ENCODE results near the gene TDRD7. TPM values are rescaled to one million over a fixed set of nuclear protein-coding genes. Genes with fewer than 3 reads are reported as not detected.

The TDRD7 gene
- total RNA-seq, 1 donor from 2014 or later: 20.4 TPM

DNA sequence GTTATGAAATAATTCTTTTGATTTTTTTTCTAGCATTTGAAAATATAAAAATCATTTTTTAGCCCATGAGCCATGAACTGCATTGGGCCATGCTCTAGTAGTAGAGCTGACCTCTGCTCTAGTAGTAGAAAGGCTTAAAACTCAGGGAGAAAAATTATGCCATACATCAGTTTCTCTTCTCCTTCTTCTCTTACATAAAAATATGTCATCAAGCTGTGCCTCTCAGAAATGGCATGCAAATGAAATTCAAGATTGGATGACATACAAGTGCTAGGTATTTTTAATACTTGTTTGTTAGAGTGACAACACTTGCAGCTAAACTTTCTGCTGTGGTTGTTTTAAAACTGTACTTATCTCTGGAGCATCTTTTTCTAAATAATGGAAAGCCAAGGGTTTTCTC lies 47.4 kb downstream of the TDRD7 start:
- no peak for FAIRE-seq
- H3K9me3 Mint-ChIP-seq (ENCODE audit: unreplicated experiment): peaks cover 5% of the 10 kb centered on the region
- no peaks in the 10 kb centered on the region for H4K20me1 ChIP-seq (ENCODE audit: insufficient read depth, low read length)

DNA sequence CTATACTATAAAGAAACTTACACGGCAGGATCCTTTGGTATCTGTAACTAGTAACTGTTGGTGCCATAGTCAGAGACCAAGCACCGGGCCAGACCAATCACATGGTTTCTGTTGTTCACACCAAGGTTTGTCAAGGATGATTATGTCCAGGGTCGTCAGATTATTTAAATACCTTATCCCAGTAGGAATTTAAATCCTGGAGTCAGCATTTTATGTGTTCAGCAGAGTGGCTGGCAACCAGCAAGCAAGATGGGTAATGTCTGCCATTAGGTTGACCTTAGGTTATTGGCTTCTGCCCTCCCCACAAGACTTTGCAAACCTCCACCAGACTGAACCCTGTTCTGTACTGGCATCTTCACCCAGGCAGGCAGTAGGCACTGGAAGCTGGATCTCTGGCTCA lies 50.3 kb downstream of the TDRD7 start:
- no peak for FAIRE-seq
- Histone ChIP-seq H3K4me1 (ENCODE audit: insufficient read depth, low read length) (no peaks in the 10 kb centered on the region), H3K27ac (ENCODE audit: low read depth, low read length) (no peak overlapping the region), H3K79me2 (ENCODE audit: insufficient read depth, low read length) (no peaks in the 10 kb centered on the region), H4K20me1 (ENCODE audit: insufficient read depth, low read length) (no peaks in the 10 kb centered on the region), H3K9me3 (ENCODE audit: insufficient read depth, low read depth, low read length) (no peaks in the 10 kb centered on the region), H2AFZ (ENCODE audit: low read depth, low read length) (no peak overlapping the region), H3K36me3 (ENCODE audit: insufficient read depth, low read length) (no peaks in the 10 kb centered on the region), H3K9ac (ENCODE audit: low read length) (no peak overlapping the region), H3K4me3 (ENCODE audit: insufficient read depth, low read depth, low read length) (no peak overlapping the region), H3K27me3 (ENCODE audit: insufficient read depth, low read length) (no peaks in the 10 kb centered on the region), H3K4me2 (ENCODE audit: low read length) (no peak overlapping the region)
- Mint-ChIP-seq H3K4me3 (ENCODE audit: unreplicated experiment) (no peak overlapping the region), H3K4me1 (ENCODE audit: low read depth, unreplicated experiment) (no peaks in the 10 kb centered on the region), H3K27ac (ENCODE audit: unreplicated experiment) (no peak overlapping the region), H3K36me3 (ENCODE audit: low read depth, unreplicated experiment) (peaks cover 8% of the 10 kb centered on the region), H3K27me3 (ENCODE audit: low read depth, unreplicated experiment) (no peaks in the 10 kb centered on the region), H3K9me3 (ENCODE audit: unreplicated experiment) (no peaks in the 10 kb centered on the region)
- TF ChIP-seq EZH2 (IDR thresholded peaks at IDR 0.05; ENCODE audit: insufficient read depth, low read length): no peak
- TF ChIP-seq, protein P1, sequence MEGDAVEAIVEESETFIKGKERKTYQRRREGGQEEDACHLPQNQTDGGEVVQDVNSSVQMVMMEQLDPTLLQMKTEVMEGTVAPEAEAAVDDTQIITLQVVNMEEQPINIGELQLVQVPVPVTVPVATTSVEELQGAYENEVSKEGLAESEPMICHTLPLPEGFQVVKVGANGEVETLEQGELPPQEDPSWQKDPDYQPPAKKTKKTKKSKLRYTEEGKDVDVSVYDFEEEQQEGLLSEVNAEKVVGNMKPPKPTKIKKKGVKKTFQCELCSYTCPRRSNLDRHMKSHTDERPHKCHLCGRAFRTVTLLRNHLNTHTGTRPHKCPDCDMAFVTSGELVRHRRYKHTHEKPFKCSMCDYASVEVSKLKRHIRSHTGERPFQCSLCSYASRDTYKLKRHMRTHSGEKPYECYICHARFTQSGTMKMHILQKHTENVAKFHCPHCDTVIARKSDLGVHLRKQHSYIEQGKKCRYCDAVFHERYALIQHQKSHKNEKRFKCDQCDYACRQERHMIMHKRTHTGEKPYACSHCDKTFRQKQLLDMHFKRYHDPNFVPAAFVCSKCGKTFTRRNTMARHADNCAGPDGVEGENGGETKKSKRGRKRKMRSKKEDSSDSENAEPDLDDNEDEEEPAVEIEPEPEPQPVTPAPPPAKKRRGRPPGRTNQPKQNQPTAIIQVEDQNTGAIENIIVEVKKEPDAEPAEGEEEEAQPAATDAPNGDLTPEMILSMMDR (IDR thresholded peaks at IDR 0.05; ENCODE audit: insufficient read depth, low read depth, low read length): no peak
- no peak for DNase-seq (ENCODE audit: low read depth)

More for the DNA sequence above, 47.4 kb downstream of the TDRD7 start:
- no peak for DNase-seq (ENCODE audit: low read depth)
- Histone ChIP-seq H3K4me3 (ENCODE audit: insufficient read depth, low read depth, low read length) (no peak overlapping the region), H3K36me3 (ENCODE audit: insufficient read depth, low read length) (no peaks in the 10 kb centered on the region), H3K27ac (ENCODE audit: low read depth, low read length) (no peak overlapping the region), H3K9me3 (ENCODE audit: insufficient read depth, low read depth, low read length) (no peaks in the 10 kb centered on the region), H3K79me2 (ENCODE audit: insufficient read depth, low read length) (no peaks in the 10 kb centered on the region), H3K27me3 (ENCODE audit: insufficient read depth, low read length) (no peaks in the 10 kb centered on the region), H2AFZ (ENCODE audit: low read depth, low read length) (no peak overlapping the region), H3K4me2 (ENCODE audit: low read length) (no peak overlapping the region), H3K4me1 (ENCODE audit: insufficient read depth, low read length) (no peaks in the 10 kb centered on the region), H3K9ac (ENCODE audit: low read length) (no peak overlapping the region)
- Mint-ChIP-seq H3K4me1 (ENCODE audit: low read depth, unreplicated experiment) (no peaks in the 10 kb centered on the region), H3K36me3 (ENCODE audit: low read depth, unreplicated experiment) (peaks cover 20% of the 10 kb centered on the region), H3K27me3 (ENCODE audit: low read depth, unreplicated experiment) (no peaks in the 10 kb centered on the region), H3K27ac (ENCODE audit: unreplicated experiment) (no peak overlapping the region), H3K4me3 (ENCODE audit: unreplicated experiment) (no peak overlapping the region)
- TF ChIP-seq, protein P1 (IDR thresholded peaks at IDR 0.05; ENCODE audit: insufficient read depth, low read depth, low read length): no peak
- TF ChIP-seq EZH2 (IDR thresholded peaks at IDR 0.05; ENCODE audit: insufficient read depth, low read length): no peak

DNA sequence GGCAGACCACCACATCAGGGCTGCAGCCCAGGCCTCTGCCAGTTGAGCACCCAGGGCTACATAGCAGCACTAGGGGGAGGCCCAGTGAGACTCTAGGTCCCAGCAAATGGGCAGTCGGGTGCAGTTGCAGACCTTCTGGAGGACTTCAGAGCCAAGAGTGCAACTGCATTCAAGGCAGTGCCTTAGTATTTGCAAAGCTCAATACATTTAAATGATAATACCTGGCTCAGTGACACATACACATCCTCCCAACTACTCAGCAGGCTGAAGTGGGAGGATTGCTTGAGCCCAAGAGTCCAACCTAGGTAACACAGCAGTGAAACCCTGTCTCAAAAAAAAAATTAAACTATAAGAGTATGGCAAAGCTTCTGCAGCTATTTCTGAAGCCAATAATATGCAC lies 51.0 kb downstream of the TDRD7 start:
- DNase-seq (ENCODE audit: low read depth) (no peak), FAIRE-seq (no peak)
- H3K27me3 Mint-ChIP-seq (ENCODE audit: low read depth, unreplicated experiment): no peaks in the 10 kb centered on the region
- TF ChIP-seq, protein P1 (IDR thresholded peaks at IDR 0.05; ENCODE audit: insufficient read depth, low read depth, low read length): no peak
- TF ChIP-seq EZH2 (IDR thresholded peaks at IDR 0.05; ENCODE audit: insufficient read depth, low read length): no peak
- Histone ChIP-seq H3K4me1 (ENCODE audit: insufficient read depth, low read length) (no peaks in the 10 kb centered on the region), H3K27me3 (ENCODE audit: insufficient read depth, low read length) (no peaks in the 10 kb centered on the region), H3K79me2 (ENCODE audit: insufficient read depth, low read length) (no peaks in the 10 kb centered on the region), H3K4me2 (ENCODE audit: low read length) (no peak overlapping the region), H3K4me3 (ENCODE audit: insufficient read depth, low read depth, low read length) (no peak overlapping the region), H3K27ac (ENCODE audit: low read depth, low read length) (no peak overlapping the region), H3K36me3 (ENCODE audit: insufficient read depth, low read length) (no peaks in the 10 kb centered on the region), H4K20me1 (ENCODE audit: insufficient read depth, low read length) (no peaks in the 10 kb centered on the region), H2AFZ (ENCODE audit: low read depth, low read length) (no peak overlapping the region), H3K9me3 (ENCODE audit: insufficient read depth, low read depth, low read length) (no peaks in the 10 kb centered on the region), H3K9ac (ENCODE audit: low read length) (no peak overlapping the region)
- no peaks in the 10 kb centered on the region for H3K9me3 Mint-ChIP-seq (ENCODE audit: unreplicated experiment)
- H3K4me3 Mint-ChIP-seq (ENCODE audit: unreplicated experiment): no peak overlapping the region
- H3K4me1 Mint-ChIP-seq (ENCODE audit: low read depth, unreplicated experiment): no peaks in the 10 kb centered on the region
- H3K36me3 Mint-ChIP-seq (ENCODE audit: low read depth, unreplicated experiment): peaks cover 8% of the 10 kb centered on the region
- no peak overlapping the region for H3K27ac Mint-ChIP-seq (ENCODE audit: unreplicated experiment)
